Measurements from ENCODE around the gene CES1.

- no peak for TF ChIP-seq CTCF (IDR thresholded peaks at IDR 0.05)
- TF ChIP-seq POLR2AphosphoS5 (IDR thresholded peaks at IDR 0.05): no peak
These were observed 13.9 kb upstream of the CES1 start for GRCh38 chr16:55846598-55847346.
